ENCODE results near the gene PMFBP1.

The PMFBP1 gene

GRCh38 chr16:72179204-72179970 is 7.4 kb upstream of the PMFBP1 start:
- no peak for DNase-seq

GRCh38 chr16:72174726-72175125 is 2.8 kb upstream of the PMFBP1 start:
- no peak for DNase-seq

GRCh38 chr16:72173997-72174396 is 2.0 kb upstream of the PMFBP1 start:
- DNase-seq = no peak

- no peak for DNase-seq
These were observed 719 bp downstream of the PMFBP1 start for GRCh38 chr16:72171236-72171635.

GRCh38 chr16:72169708-72170107 is 2.2 kb downstream of the PMFBP1 start:
- DNase-seq = no peak

GRCh38 chr16:72168365-72168764 is 3.6 kb downstream of the PMFBP1 start:
- no peak for DNase-seq

- DNase-seq = no peak
These were observed 4.9 kb downstream of the PMFBP1 start for GRCh38 chr16:72166954-72167561.

- no peak for DNase-seq
These were observed 5.8 kb downstream of the PMFBP1 start for GRCh38 chr16:72166151-72166550.

GRCh38 chr16:72164691-72165090 is 7.3 kb downstream of the PMFBP1 start:
- DNase-seq = no peak

GRCh38 chr16:72162105-72162692 is 9.8 kb downstream of the PMFBP1 start:
- no peak for DNase-seq

- DNase-seq = no peak
These were observed 12.2 kb downstream of the PMFBP1 start for GRCh38 chr16:72159801-72160200.

GRCh38 chr16:72159386-72159785 is 12.6 kb downstream of the PMFBP1 start:
- DNase-seq = no peak

- DNase-seq = no peak
These were observed 22.1 kb downstream of the PMFBP1 start for GRCh38 chr16:72149676-72150464.

- DNase-seq = no peak
These were observed 29.5 kb downstream of the PMFBP1 start for GRCh38 chr16:72142476-72142875.

- DNase-seq = no peak
These were observed 32.0 kb downstream of the PMFBP1 start for GRCh38 chr16:72139908-72140307.

GRCh38 chr16:72138064-72138572 is 33.8 kb downstream of the PMFBP1 start:
- DNase-seq = no peak

GRCh38 chr16:72137380-72138063 is 34.4 kb downstream of the PMFBP1 start:
- no peak for DNase-seq

GRCh38 chr16:72134507-72134906 is 37.4 kb downstream of the PMFBP1 start:
- no peak for DNase-seq

- DNase-seq = no peak
These were observed 39.2 kb downstream of the PMFBP1 start for GRCh38 chr16:72132726-72133125.

- DNase-seq = no peak
These were observed 40.9 kb downstream of the PMFBP1 start for GRCh38 chr16:72131036-72131435.

- no peak for DNase-seq
These were observed 41.8 kb downstream of the PMFBP1 start for GRCh38 chr16:72129976-72130656.

GRCh38 chr16:72128701-72129100 is 43.3 kb downstream of the PMFBP1 start:
- no peak for DNase-seq

Measured in activated T-cell treated with anti-CD3 and anti-CD28 coated beads, Interleukin-2, amount 50 U/mL, for 48 hours (primary cell).